ENCODE measurements around the gene MARCHF10. TPM values are rescaled to one million over a fixed set of nuclear protein-coding genes. Genes with fewer than 3 reads are reported as not detected.

MARCHF10 gene
- total RNA-seq, 1 experiment from 2014 or later: not detected

- TF ChIP-seq EZH2 (IDR thresholded peaks at IDR 0.05; ENCODE audit: borderline replicate concordance, low read depth, low read length, poor library complexity, severe bottlenecking) (no peak), CTCF (conservative IDR thresholded peaks at IDR 0.05; ENCODE audit: low read depth, low read length) (no peak)
- Histone ChIP-seq H3K4me3 (ENCODE audit: low read depth, low read length, poor library complexity, severe bottlenecking) (no peak overlapping the region), H3K27me3 (replicated peaks; ENCODE audit: insufficient read depth, low read depth, low read length, poor library complexity) (peaks cover 5% of the 10 kb centered on the region), H3K27ac (ENCODE audit: low read depth, low read length, poor library complexity, severe bottlenecking) (no peak overlapping the region), H3K9me3 (ENCODE audit: low read depth, low read length, poor library complexity, severe bottlenecking) (no peaks in the 10 kb centered on the region), H3K4me1 (ENCODE audit: insufficient read depth, low read length, poor library complexity, severe bottlenecking) (no peaks in the 10 kb centered on the region), H3K36me3 (ENCODE audit: insufficient read depth, low read length, poor library complexity, severe bottlenecking) (no peaks in the 10 kb centered on the region)
- no TSS peak for BruUV-seq (replicated peaks)
- POLR2A ChIA-PET (ENCODE audit: low non-redundant PET): no interaction called here
- CTCF ChIA-PET: no interaction called here
- intact Hi-C loops (cut with micrococcal nuclease; ENCODE audit: unreplicated experiment): no loop called here
- DNase-seq (ENCODE audit: low spot score): no peak
Observed at GRCh38 chr17:62723842-62724241, 84.3 kb downstream of the MARCHF10 start.

- no peaks in the 10 kb centered on the region for H3K9me3 ChIP-seq (ENCODE audit: low read depth, low read length, poor library complexity, severe bottlenecking)
- ChIA-PET CTCF (no interaction called here), POLR2A (ENCODE audit: low non-redundant PET) (no interaction called here)
- H3K4me3 ChIP-seq (ENCODE audit: low read depth, low read length, poor library complexity, severe bottlenecking): no peak overlapping the region
- no peaks in the 10 kb centered on the region for H3K4me1 ChIP-seq (ENCODE audit: insufficient read depth, low read length, poor library complexity, severe bottlenecking)
- H3K27ac ChIP-seq (ENCODE audit: low read depth, low read length, poor library complexity, severe bottlenecking): no peak overlapping the region
- no TSS peak for BruUV-seq (replicated peaks)
- intact Hi-C loops (cut with micrococcal nuclease; ENCODE audit: unreplicated experiment): no loop called here
- TF ChIP-seq CTCF (conservative IDR thresholded peaks at IDR 0.05; ENCODE audit: low read depth, low read length): no peak
- TF ChIP-seq EZH2 (IDR thresholded peaks at IDR 0.05; ENCODE audit: borderline replicate concordance, low read depth, low read length, poor library complexity, severe bottlenecking): no peak
- DNase-seq (ENCODE audit: low spot score): no peak
- H3K36me3 ChIP-seq (ENCODE audit: insufficient read depth, low read length, poor library complexity, severe bottlenecking): no peaks in the 10 kb centered on the region
- H3K27me3 ChIP-seq (replicated peaks; ENCODE audit: insufficient read depth, low read depth, low read length, poor library complexity): peaks cover 5% of the 10 kb centered on the region
Observed at GRCh38 chr17:62722625-62723024, 85.5 kb downstream of the MARCHF10 start.

- Histone ChIP-seq H3K27ac (ENCODE audit: low read depth, low read length, poor library complexity, severe bottlenecking) (no peak overlapping the region), H3K36me3 (ENCODE audit: insufficient read depth, low read length, poor library complexity, severe bottlenecking) (no peaks in the 10 kb centered on the region), H3K4me3 (ENCODE audit: low read depth, low read length, poor library complexity, severe bottlenecking) (no peak overlapping the region), H3K27me3 (replicated peaks; ENCODE audit: insufficient read depth, low read depth, low read length, poor library complexity) (peaks cover 5% of the 10 kb centered on the region), H3K9me3 (ENCODE audit: low read depth, low read length, poor library complexity, severe bottlenecking) (no peaks in the 10 kb centered on the region), H3K4me1 (ENCODE audit: insufficient read depth, low read length, poor library complexity, severe bottlenecking) (no peaks in the 10 kb centered on the region)
- ChIA-PET CTCF (interaction anchor here (0.5 to 0.6 kb wide), 2 partner anchors 158 to 1448 kb away, joined by 3 read pairs; no protein-coding TSS in a partner anchor), POLR2A (ENCODE audit: low non-redundant PET) (no interaction called here)
- DNase-seq (ENCODE audit: low spot score): peak; percentile 30
- intact Hi-C loops (cut with micrococcal nuclease; ENCODE audit: unreplicated experiment): no loop called here
- TF ChIP-seq EZH2 (IDR thresholded peaks at IDR 0.05; ENCODE audit: borderline replicate concordance, low read depth, low read length, poor library complexity, severe bottlenecking): no peak
- TF ChIP-seq CTCF (conservative IDR thresholded peaks at IDR 0.05; ENCODE audit: low read depth, low read length): peak; percentile 37; the same call in 1 of the 2 replicates
- no TSS peak for BruUV-seq (replicated peaks)
Observed at GRCh38 chr17:62720126-62720850, 87.8 kb downstream of the MARCHF10 start.
